ENCODE results near the gene SYPL1. TPM values are rescaled to one million over a fixed set of nuclear protein-coding genes. Genes with fewer than 3 reads are reported as not detected.

The SYPL1 gene
- polyA plus RNA-seq, 1 donor from 2014 or later = 17.4 TPM

DNA sequence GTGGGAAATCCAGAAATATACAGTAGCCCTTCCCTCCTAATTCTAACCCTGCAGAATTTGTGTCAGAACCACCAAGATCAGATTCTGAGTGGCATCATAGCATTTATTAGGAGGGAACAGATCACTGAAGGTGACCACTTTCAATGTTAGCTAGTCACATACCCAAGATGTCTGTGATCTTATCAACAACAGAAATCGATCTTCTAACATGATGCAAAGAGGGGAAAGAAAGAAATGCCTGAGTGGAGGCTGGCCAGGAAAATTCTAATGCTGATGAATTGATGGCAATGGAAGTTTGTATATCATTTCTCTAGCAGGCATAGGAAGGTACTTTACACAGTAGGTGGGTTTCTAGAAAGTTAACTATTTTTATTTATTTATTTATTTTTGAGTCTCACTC, 10.6 kb upstream of the SYPL1 start:
- no peaks in the 10 kb centered on the region for H3K9me2 ChIP-seq (ENCODE audit: insufficient read depth, low read length)
- no peak overlapping the region for H2AFZ ChIP-seq (ENCODE audit: low read depth, low read length)
- TF ChIP-seq EP300 (conservative IDR thresholded peaks at IDR 0.05; ENCODE audit: poor library complexity, severe bottlenecking) = no peak
- TF ChIP-seq CTCF (IDR thresholded peaks at IDR 0.05; ENCODE audit: poor library complexity, severe bottlenecking) = no peak
- no peak for TF ChIP-seq EZH2 (IDR thresholded peaks at IDR 0.05; ENCODE audit: borderline replicate concordance, insufficient read depth, low read length, poor library complexity, severe bottlenecking)
- no peak for TF ChIP-seq TAF1 (IDR thresholded peaks at IDR 0.05; ENCODE audit: low read depth)
- TF ChIP-seq POLR2AphosphoS5 (IDR thresholded peaks at IDR 0.05) = no peak
- TF ChIP-seq SMC3 (conservative IDR thresholded peaks at IDR 0.05; ENCODE audit: poor library complexity) = no peak
- TF ChIP-seq RAD21 (conservative IDR thresholded peaks at IDR 0.05) = no peak
- no peak for TF ChIP-seq REST (IDR thresholded peaks at IDR 0.05; ENCODE audit: borderline replicate concordance)
- no peak for TF ChIP-seq MXI1 (conservative IDR thresholded peaks at IDR 0.05; ENCODE audit: poor library complexity, severe bottlenecking)

GRCh38 chr7:106121189-106121810, 9.2 kb upstream of the SYPL1 start:
- Histone ChIP-seq H2AFZ (ENCODE audit: low read depth, low read length) (no peak overlapping the region), H3K4me3 (ENCODE audit: low read length) (no peak overlapping the region), H4K20me1 (ENCODE audit: insufficient read depth) (no peaks in the 10 kb centered on the region), H3K4me2 (ENCODE audit: low read length) (no peak overlapping the region), H3K79me2 (replicated peaks; ENCODE audit: insufficient read depth, low read length) (no peaks in the 10 kb centered on the region), H3K27ac (ENCODE audit: low read length) (no peak overlapping the region), H3K36me3 (ENCODE audit: insufficient read depth, low read length) (no peaks in the 10 kb centered on the region), H3K9ac (ENCODE audit: low read length) (no peak overlapping the region), H3K9me2 (ENCODE audit: insufficient read depth, low read length) (no peaks in the 10 kb centered on the region), H3K27me3 (ENCODE audit: insufficient read depth, low read depth, low read length) (no peaks in the 10 kb centered on the region), H3F3A (ENCODE audit: insufficient read depth, low read length, poor library complexity, severe bottlenecking) (no peaks in the 10 kb centered on the region), H3K9me3 (ENCODE audit: low read length) (no peaks in the 10 kb centered on the region)
- TF ChIP-seq CTCF (IDR thresholded peaks at IDR 0.05; ENCODE audit: poor library complexity, severe bottlenecking) (no peak), SMC3 (conservative IDR thresholded peaks at IDR 0.05; ENCODE audit: poor library complexity) (no peak), EP300 (conservative IDR thresholded peaks at IDR 0.05; ENCODE audit: poor library complexity, severe bottlenecking) (no peak), TAF1 (IDR thresholded peaks at IDR 0.05; ENCODE audit: low read depth) (no peak), EZH2 (IDR thresholded peaks at IDR 0.05; ENCODE audit: borderline replicate concordance, insufficient read depth, low read length, poor library complexity, severe bottlenecking) (no peak), REST (IDR thresholded peaks at IDR 0.05; ENCODE audit: borderline replicate concordance) (no peak), RAD21 (conservative IDR thresholded peaks at IDR 0.05) (no peak), POLR2AphosphoS5 (IDR thresholded peaks at IDR 0.05) (no peak), MXI1 (conservative IDR thresholded peaks at IDR 0.05; ENCODE audit: poor library complexity, severe bottlenecking) (no peak)

More for the DNA sequence above, 10.6 kb upstream of the SYPL1 start:
- H3K9me3 ChIP-seq (ENCODE audit: low read length) = no peaks in the 10 kb centered on the region
- no peaks in the 10 kb centered on the region for H3F3A ChIP-seq (ENCODE audit: insufficient read depth, low read length, poor library complexity, severe bottlenecking)
- H3K79me2 ChIP-seq (replicated peaks; ENCODE audit: insufficient read depth, low read length) = no peaks in the 10 kb centered on the region
- no peak overlapping the region for H3K9ac ChIP-seq (ENCODE audit: low read length)
- H3K4me2 ChIP-seq (ENCODE audit: low read length) = no peak overlapping the region
- no peaks in the 10 kb centered on the region for H4K20me1 ChIP-seq (ENCODE audit: insufficient read depth)
- no peak overlapping the region for H3K27ac ChIP-seq (ENCODE audit: low read length)
- no peaks in the 10 kb centered on the region for H3K36me3 ChIP-seq (ENCODE audit: insufficient read depth, low read length)
- H3K27me3 ChIP-seq (ENCODE audit: insufficient read depth, low read depth, low read length) = no peaks in the 10 kb centered on the region
- no peak overlapping the region for H3K4me3 ChIP-seq (ENCODE audit: low read length)
